ENCODE data around the gene ZNF407. TPM values are rescaled to one million over a fixed set of nuclear protein-coding genes. Genes with fewer than 3 reads are reported as not detected.

ZNF407 gene
- total and polyA plus RNA-seq, 12 donors = 2.5 to 14.9 (median 12.7) TPM

- Histone ChIP-seq H3K9me3 (no peaks in the 10 kb centered on the region), H3K4me1 (no peaks in the 10 kb centered on the region), H3K4me3 (no peak overlapping the region), H3K27ac (no peak overlapping the region), H3K36me3 (no peaks in the 10 kb centered on the region), H3K27me3 (peaks cover 0 to 3% (median 0%) of the 10 kb centered on the region in 7 donors)
- intact Hi-C loops (cut with DNase I) = no loop called here
- WGBS, 2 donors = 68% methylated on average over 8 of the region's 8 CpGs
- no peak for TF ChIP-seq CTCF (IDR thresholded peaks at IDR 0.05)
- ATAC-seq (peak in 1 of 8 donors; percentile 33), DNase-seq (no peak)
Observed at GRCh38 chr18:75107931-75108276, 510.2 kb downstream of the ZNF407 start.

- 85 to 86% methylated on average over 20 of the region's 20 CpGs for WGBS, 2 donors
- Histone ChIP-seq H3K4me1 (no peaks in the 10 kb centered on the region), H3K36me3 (no peaks in the 10 kb centered on the region), H3K27ac (no peak overlapping the region), H3K4me3 (no peak overlapping the region), H3K27me3 (peaks cover 0 to 3% (median 0%) of the 10 kb centered on the region in 7 donors), H3K9me3 (no peaks in the 10 kb centered on the region)
- intact Hi-C loops (cut with DNase I) = no loop called here
- no peak for DNase-seq
- no peak for ATAC-seq
- no peak for TF ChIP-seq CTCF (IDR thresholded peaks at IDR 0.05)
Observed at GRCh38 chr18:75108579-75109318, 511.1 kb downstream of the ZNF407 start.

- ATAC-seq (no peak), DNase-seq (no peak)
- no peaks in the 10 kb centered on the region for H3K4me1 ChIP-seq
- no peaks in the 10 kb centered on the region for H3K36me3 ChIP-seq
- no peak overlapping the region for H3K4me3 ChIP-seq
- 62 to 69% methylated on average over 7 of the region's 7 CpGs for WGBS, 2 donors
- H3K27ac ChIP-seq = no peak overlapping the region
- TF ChIP-seq CTCF (IDR thresholded peaks at IDR 0.05) = no peak
- H3K27me3 ChIP-seq = peaks cover 0 to 3% (median 0%) of the 10 kb centered on the region in 7 donors
- intact Hi-C loops (cut with DNase I) = no loop called here
- no peaks in the 10 kb centered on the region for H3K9me3 ChIP-seq
Observed at GRCh38 chr18:75109319-75109691, 511.6 kb downstream of the ZNF407 start.

GRCh38 chr18:75109819-75110218, 512.1 kb downstream of the ZNF407 start:
- Histone ChIP-seq H3K4me3 (no peak overlapping the region), H3K4me1 (no peaks in the 10 kb centered on the region), H3K27me3 (peaks cover 0 to 3% (median 0%) of the 10 kb centered on the region in 7 donors), H3K9me3 (no peaks in the 10 kb centered on the region), H3K27ac (no peak overlapping the region), H3K36me3 (no peaks in the 10 kb centered on the region)
- DNase-seq (no peak), ATAC-seq (no peak)
- WGBS, 2 donors = 92% methylated on average over 10 of the region's 10 CpGs
- no peak for TF ChIP-seq CTCF (IDR thresholded peaks at IDR 0.05)
- intact Hi-C loops (cut with DNase I) = no loop called here
